Measurements from ENCODE around the gene ST8SIA6. TPM values are rescaled to one million over a fixed set of nuclear protein-coding genes. Genes with fewer than 3 reads are reported as not detected.

Gene ST8SIA6
- total RNA-seq, 1 donor = 0.36 TPM

GRCh38 chr10:17365402-17365801 lies 89.0 kb downstream of the ST8SIA6 start:
- no peaks in the 10 kb centered on the region for H4K20me1 ChIP-seq (ENCODE audit: insufficient read depth, low read length)
- H3K36me3 ChIP-seq (ENCODE audit: insufficient read depth, low read length) = no peaks in the 10 kb centered on the region
- peaks cover 4% of the 10 kb centered on the region for H3K27me3 ChIP-seq (ENCODE audit: insufficient read depth, low read length)
- TF ChIP-seq CTCF (IDR thresholded peaks at IDR 0.05; ENCODE audit: extremely low read depth, low read depth, low read length) = no peak
- H2AFZ ChIP-seq (ENCODE audit: low read length) = no peak overlapping the region
- no peak overlapping the region for H3K4me2 ChIP-seq (ENCODE audit: insufficient read depth, low read length)
- H3K79me2 ChIP-seq (ENCODE audit: insufficient read depth, low read length) = no peaks in the 10 kb centered on the region
- no peaks in the 10 kb centered on the region for H3K9me3 ChIP-seq (ENCODE audit: low read depth, low read length)
- no peak overlapping the region for H3K27ac ChIP-seq (ENCODE audit: low read depth, low read length)
- DNase-seq (ENCODE audit: insufficient read length, low spot score, missing footprints) = no peak
- no peaks in the 10 kb centered on the region for H3K4me1 ChIP-seq (ENCODE audit: insufficient read depth, low read length)
- no peak overlapping the region for H3K4me3 ChIP-seq (ENCODE audit: insufficient read depth, low read length)

- no peaks in the 10 kb centered on the region for H3K36me3 ChIP-seq (ENCODE audit: insufficient read depth, low read length)
- H4K20me1 ChIP-seq (ENCODE audit: insufficient read depth, low read length) = no peaks in the 10 kb centered on the region
- H2AFZ ChIP-seq (ENCODE audit: low read length) = no peak overlapping the region
- peaks cover 7% of the 10 kb centered on the region for H3K27me3 ChIP-seq (ENCODE audit: insufficient read depth, low read length)
- no peak for TF ChIP-seq CTCF (IDR thresholded peaks at IDR 0.05; ENCODE audit: extremely low read depth, low read depth, low read length)
- peaks cover 4% of the 10 kb centered on the region for H3K4me1 ChIP-seq (ENCODE audit: insufficient read depth, low read length)
- no peak overlapping the region for H3K4me2 ChIP-seq (ENCODE audit: insufficient read depth, low read length)
- H3K27ac ChIP-seq (ENCODE audit: low read depth, low read length) = no peak overlapping the region
- no peak overlapping the region for H3K4me3 ChIP-seq (ENCODE audit: insufficient read depth, low read length)
- no peaks in the 10 kb centered on the region for H3K79me2 ChIP-seq (ENCODE audit: insufficient read depth, low read length)
- no peaks in the 10 kb centered on the region for H3K9me3 ChIP-seq (ENCODE audit: low read depth, low read length)
- DNase-seq (ENCODE audit: insufficient read length, low spot score, missing footprints) = no peak
Measured at GRCh38 chr10:17358461-17358860, 95.9 kb downstream of the ST8SIA6 start.

- Histone ChIP-seq H4K20me1 (ENCODE audit: insufficient read depth, low read length) (no peaks in the 10 kb centered on the region), H3K9me3 (ENCODE audit: low read depth, low read length) (no peaks in the 10 kb centered on the region), H3K27me3 (ENCODE audit: insufficient read depth, low read length) (peaks cover 7% of the 10 kb centered on the region), H3K4me1 (ENCODE audit: insufficient read depth, low read length) (peaks cover 4% of the 10 kb centered on the region), H3K4me3 (ENCODE audit: insufficient read depth, low read length) (no peak overlapping the region), H3K79me2 (ENCODE audit: insufficient read depth, low read length) (no peaks in the 10 kb centered on the region), H3K36me3 (ENCODE audit: insufficient read depth, low read length) (no peaks in the 10 kb centered on the region), H3K4me2 (ENCODE audit: insufficient read depth, low read length) (no peak overlapping the region), H2AFZ (ENCODE audit: low read length) (no peak overlapping the region), H3K27ac (ENCODE audit: low read depth, low read length) (no peak overlapping the region)
- TF ChIP-seq CTCF (IDR thresholded peaks at IDR 0.05; ENCODE audit: extremely low read depth, low read depth, low read length) = no peak
- DNase-seq (ENCODE audit: insufficient read length, low spot score, missing footprints) = no peak
Measured at GRCh38 chr10:17357781-17358180, 96.6 kb downstream of the ST8SIA6 start.

GRCh38 chr10:17356820-17357219 lies 97.6 kb downstream of the ST8SIA6 start:
- Histone ChIP-seq H3K9me3 (ENCODE audit: low read depth, low read length) (no peaks in the 10 kb centered on the region), H2AFZ (ENCODE audit: low read length) (no peak overlapping the region), H3K36me3 (ENCODE audit: insufficient read depth, low read length) (no peaks in the 10 kb centered on the region), H3K27me3 (ENCODE audit: insufficient read depth, low read length) (peaks cover 7% of the 10 kb centered on the region), H3K4me3 (ENCODE audit: insufficient read depth, low read length) (no peak overlapping the region), H3K4me2 (ENCODE audit: insufficient read depth, low read length) (no peak overlapping the region), H3K79me2 (ENCODE audit: insufficient read depth, low read length) (no peaks in the 10 kb centered on the region), H4K20me1 (ENCODE audit: insufficient read depth, low read length) (no peaks in the 10 kb centered on the region), H3K27ac (ENCODE audit: low read depth, low read length) (no peak overlapping the region), H3K4me1 (ENCODE audit: insufficient read depth, low read length) (peaks cover 4% of the 10 kb centered on the region)
- DNase-seq (ENCODE audit: insufficient read length, low spot score, missing footprints) = no peak
- TF ChIP-seq CTCF (IDR thresholded peaks at IDR 0.05; ENCODE audit: extremely low read depth, low read depth, low read length) = no peak
